K562 (cell line): ENCODE results near the gene BIRC5. TPM values are rescaled to one million over a fixed set of nuclear protein-coding genes. Genes with fewer than 3 reads are reported as not detected.

Source experiments
- ATAC-seq: fragments of 200-7000 bp; cut with Tn5 transposase; 3 replicates; pipeline ENCODE4 v1.9.1; 2020; ENCODE audit warnings: moderate library complexity
- BruUV-seq: library from RNA; stranded (reverse); fragments of 400-500 nt; replicated peaks from 2 replicates; lab custom pipeline; 2021; lab: Mats Ljungman, UMichigan
- CTCF ChIA-PET: fragments of 300-600 bp; formaldehyde crosslinking; extraction: SDS; loops from one replicate; lab custom pipeline; 2021; ENCODE audit warnings: low intra/inter-chr PET ratio; lab: Yijun Ruan, JAX
- POLR2A ChIA-PET: fragments of 300-600, 350-650 bp; sonication (Branson Sonifier 250); formaldehyde crosslinking; extraction: SDS; loops from one replicate; lab custom pipeline; 2021; ENCODE audit warnings: antibody characterized with exemption, inconsistent platforms; lab: Yijun Ruan, JAX
- DNase-seq, 4 experiments: peaks; one replicate each; pipeline versions ENCODE4 v3.0.0 to v3.0.0-alpha.2; 2011 to 2018; ENCODE audit warnings: low spot score in 3 of 4, mixed read lengths in 3 of 4; ENCODE audit errors: extremely low read depth in 1 of 4
- FAIRE-seq: peaks from 2 replicates; lab custom pipeline; 2011; peaks lifted over from hg19 to GRCh38; lab: Jason Lieb, UNC
- H2AFZ ChIP-seq: 2 replicates; pipeline ENCODE4 v1.6.0; 2011; ENCODE audit warnings: low read depth, low read length, control low read depth, inconsistent platforms
- H3K27ac ChIP-seq: fragments of 200-600 bp; 3 replicates; pipeline ENCODE4 v1.8.0; 2011; ENCODE audit warnings: low read depth, mild to moderate bottlenecking, control low read depth, inconsistent platforms, low read length, moderate library complexity, mixed read lengths; ENCODE audit errors: extremely low read depth
- H3K27me3 ChIP-seq, 2 experiments: fragments of 300-600 bp in 1 of 2; 2 replicates in 1 of 2; 3 replicates in 1 of 2; pipeline versions ENCODE4 v1.6.0 to v1.8.0; 2011; ENCODE audit warnings: inconsistent platforms in 2 of 2, low read length in 2 of 2, mild to moderate bottlenecking in 1 of 2, mixed read lengths in 1 of 2, moderate library complexity in 1 of 2; ENCODE audit not compliant: control insufficient read depth in 2 of 2, insufficient read depth in 2 of 2
- H3K36me3 ChIP-seq: fragments of 300-600 bp; 3 replicates; pipeline ENCODE4 v1.8.0; 2011; ENCODE audit warnings: mild to moderate bottlenecking, low read length, inconsistent platforms; ENCODE audit not compliant: control insufficient read depth, insufficient read depth
- H3K4me1 ChIP-seq, 2 experiments: fragments of 200-600 bp in 1 of 2; replicated peaks in 1 of 2; 2 replicates in 1 of 2; 3 replicates in 1 of 2; pipeline versions ENCODE4 v1.5.1 to v1.8.0; 2011; ENCODE audit warnings: inconsistent platforms in 2 of 2, low read length in 2 of 2, mild to moderate bottlenecking in 1 of 2, mixed read lengths in 1 of 2, moderate library complexity in 1 of 2; ENCODE audit not compliant: control insufficient read depth in 2 of 2, insufficient read depth in 2 of 2
- H3K4me2 ChIP-seq: 2 replicates; pipeline ENCODE4 v1.6.1; 2011; ENCODE audit warnings: low read length, control low read depth, inconsistent platforms, mixed read lengths; ENCODE audit not compliant: insufficient read depth
- H3K4me3 ChIP-seq: fragments of 200-600 bp; sonication (generic), shearing (Covaris generic); 2 replicates; pipeline ENCODE4 v1.5.1; 2016; ENCODE audit warnings: control low read depth, inconsistent platforms
- H3K79me2 ChIP-seq: fragments of 200-600 bp; 3 replicates; pipeline ENCODE4 v1.8.0; 2011; ENCODE audit warnings: low read length, inconsistent platforms; ENCODE audit not compliant: control insufficient read depth, insufficient read depth
- H3K9ac ChIP-seq, 2 experiments: 2 replicates each; pipeline versions ENCODE4 v1.6.0 to v1.6.1; 2011; ENCODE audit warnings: low read depth in 2 of 2, low read length in 2 of 2, control low read depth in 1 of 2, inconsistent platforms in 1 of 2, mild to moderate bottlenecking in 1 of 2, mixed read lengths in 1 of 2; ENCODE audit not compliant: insufficient read depth in 1 of 2
- H3K9me1 ChIP-seq: one replicate; pipeline ENCODE4 v1.6.0; 2011; ENCODE audit warnings: inconsistent platforms, mild to moderate bottlenecking, low read length, moderate library complexity; ENCODE audit not compliant: control insufficient read depth, insufficient read depth
- H3K9me3 ChIP-seq: replicated peaks from 2 replicates; pipeline ENCODE4 v1.5.1; 2011; ENCODE audit warnings: low read depth, low read length, inconsistent platforms; ENCODE audit not compliant: control insufficient read depth, insufficient read depth
- H4K20me1 ChIP-seq: replicated peaks from 2 replicates; pipeline ENCODE4 v1.6.1; 2011; ENCODE audit warnings: low read length, inconsistent platforms, mixed read lengths; ENCODE audit not compliant: control insufficient read depth, insufficient read depth
- ARID3A ChIP-seq: IDR thresholded peaks from 2 replicates; pipeline ENCODE4 v1.6.1; 2012; ENCODE audit warnings: low read depth, low read length, improper control_type of control experiment, borderline replicate concordance
- CREB3L1 ChIP-seq: fragments of 450-650 bp; IDR thresholded peaks from 2 replicates; pipeline ENCODE4 v1.6.1; 2014; ENCODE audit warnings: low read depth, mild to moderate bottlenecking, moderate library complexity, borderline replicate concordance
- EGR1 ChIP-seq: fragments of 450-650 bp; conservative IDR thresholded peaks from 2 replicates; pipeline ENCODE4 v1.6.1; 2017; ENCODE audit warnings: mild to moderate bottlenecking
- ELF4 ChIP-seq: fragments of 450-650 bp; formaldehyde crosslinking; IDR thresholded peaks from 2 replicates; pipeline ENCODE4 v1.4.0; 2022; ENCODE audit warnings: missing genetic modification characterization
- HDGF ChIP-seq: fragments of 450-650 bp; IDR thresholded peaks from 2 replicates; pipeline ENCODE4 v1.6.1; 2016
- MECOM ChIP-seq: fragments of 250-450 bp; sonication (Bioruptor Pico); IDR thresholded peaks from 2 replicates; pipeline ENCODE4 v1.8.0; 2022; ENCODE audit warnings: inconsistent platforms
- MTA2 ChIP-seq: fragments of 450-650 bp; IDR thresholded peaks from 2 replicates; pipeline ENCODE4 v1.6.1; 2016; ENCODE audit warnings: low read depth
- POLR2G ChIP-seq: fragments of 200-400 bp; formaldehyde crosslinking; IDR thresholded peaks from 2 replicates; pipeline ENCODE4 v1.6.1; 2017; ENCODE audit warnings: low read depth, mild to moderate bottlenecking, antibody characterized with exemption, low read length, moderate library complexity
- RFX7 ChIP-seq: fragments of 250-450 bp; sonication (Bioruptor Pico); IDR thresholded peaks from 2 replicates; pipeline ENCODE4 v1.5.1; 2021; ENCODE audit warnings: mild to moderate bottlenecking
- ZMIZ1 ChIP-seq, 2 experiments: fragments of 150-350 bp in 1 of 2; IDR thresholded peaks; 2 replicates each; pipeline ENCODE4 v1.6.1; 2012 to 2016; ENCODE audit warnings: low read depth in 2 of 2, low read length in 2 of 2, mild to moderate bottlenecking in 1 of 2, moderate library complexity in 1 of 2
- ZNF121 ChIP-seq: sonication (generic); formaldehyde crosslinking; conservative IDR thresholded peaks from 2 replicates; pipeline ENCODE4 v1.8.0; 2022; ENCODE audit warnings: missing genetic modification reagents
- WGBS: fragments of 100-300 bp; shearing (Covaris generic); methylation state at CpG from one replicate; pipeline ENCODE4 v1.1.6; 2016; ENCODE audit warnings: low coverage, mixed read lengths; ENCODE audit not compliant: insufficient coverage; ENCODE audit errors: missing lambda C conversion rate; 5-methylcytosine and 5-hydroxymethylcytosine counted together
- in situ Hi-C: fragments of 300-500 bp; cut with MboI; formaldehyde crosslinking; loops from 4 replicates; pipeline ENCODE4 v1.15.0; 2018; ENCODE audit warnings: inconsistent platforms, mixed read lengths
- intact Hi-C: fragments of 100-400 bp; cut with micrococcal nuclease; formaldehyde crosslinking; loops from 2 replicates; pipeline ENCODE4 v1.14.2; 2022
- polyA plus RNA-seq, 8 experiments: library from polyadenylated mRNA; depleted of rRNA in 4 of 8; stranded (reverse) in 5 of 8; unstranded in 3 of 8; fragments of >200 nt; fragmentation: Nextera tagmentation in 2 of 8; fragmentation: Illumina TruSeq in 1 of 8; extraction: Ambion mirVana in 2 of 8; extraction: Trizol in 1 of 8; gene quantifications; 2 replicates each; pipeline versions ENCODE4 v1.2.1 to v1.2.3, GENCODE V29; 2011 to 2014; ENCODE audit warnings: inconsistent platforms in 1 of 8, missing spikeins in 1 of 8
- total RNA-seq, 7 experiments: library from RNA; depleted of rRNA in 6 of 7; stranded (reverse); fragments of >200 nt in 6 of 7; fragmentation: Illumina TruSeq in 2 of 7; extraction: Trizol in 2 of 7; gene quantifications; 2 replicates each; pipeline versions ENCODE4 v1.2.1 to v1.2.3, GENCODE V29; 2011 to 2021; ENCODE audit warnings: low replicate concordance in 1 of 7

Gene BIRC5
- total and polyA plus RNA-seq, 9 of the 15 experiments (the other 6 are each of a cell fraction or from before 2014, with no cell fraction given): 64.4 to 140 (median 101) TPM

- DNase-seq (peak; percentile 70 to 82 (median 72)), ATAC-seq (peak; percentile 54), FAIRE-seq (no peak)
- Histone ChIP-seq H3K4me3 (no peak overlapping the region), H3K36me3 (peaks cover 15% of the 10 kb centered on the region), H3K9me3 (peaks cover 6% of the 10 kb centered on the region), H3K27me3 (no peaks in the 10 kb centered on the region), H2AFZ (no peak overlapping the region), H3K9me1 (no peaks in the 10 kb centered on the region), H3K4me2 (peak overlapping the region; percentile 68), H4K20me1 (no peaks in the 10 kb centered on the region), H3K9ac (peak overlapping the region; percentile 48 to 67), H3K79me2 (peaks cover 23% of the 10 kb centered on the region), H3K27ac (peak overlapping the region; percentile 70), H3K4me1 (peaks cover 65 to 68% of the 10 kb centered on the region in 2 experiments)
- 12% methylated on average over 10 of the region's 12 CpGs for WGBS
- BruUV-seq: no TSS peak
- ChIA-PET CTCF (no interaction called here), POLR2A (interaction anchor here (0.7 to 1.6 kb wide), 4 partner anchors 9 to 99 kb away, joined by 3 to 7 read pairs (median 4); no protein-coding TSS in a partner anchor)
- intact Hi-C loops: no loop called here
- in situ Hi-C loops: no loop called here
- TF ChIP-seq MECOM (CRISPR knock-in tag): 0 out of 2 replicates have a peak, but pooled peaks have one; percentile 16
- TF ChIP-seq ZMIZ1 (IDR thresholded peaks at IDR 0.05; ENCODE audit: low read depth in 2 of 2, low read length in 2 of 2): no peak
- no peak for TF ChIP-seq ZNF121 (CRISPR knock-in tag)
- TF ChIP-seq RFX7 (CRISPR knock-in tag): no peak
- peak; percentile 90 for TF ChIP-seq EGR1
- no peak for TF ChIP-seq ELF4 (CRISPR knock-in tag)
- TF ChIP-seq MTA2: no peak
- TF ChIP-seq HDGF: no peak
- TF ChIP-seq POLR2G: peak; percentile 53; the same call in 1 of the 2 replicates
- TF ChIP-seq CREB3L1: no peak
- no peak for TF ChIP-seq ARID3A
These were observed 57.5 kb downstream of the BIRC5 start for GRCh38 chr17:78271419-78272170.
